Measurements from ENCODE around the gene IL17RD.

IL17RD gene

GRCh38 chr3:57158813-57159738 is 6.1 kb downstream of the IL17RD start:
- DNase-seq (ENCODE audit: low read depth in 1 of 2, low spot score in 1 of 2), result no peak

- DNase-seq (ENCODE audit: low read depth in 1 of 2, low spot score in 1 of 2), result no peak
Observed at GRCh38 chr3:57158325-57158724, 6.8 kb downstream of the IL17RD start.

GRCh38 chr3:57157545-57157944 is 7.6 kb downstream of the IL17RD start:
- no peak for DNase-seq (ENCODE audit: low read depth in 1 of 2, low spot score in 1 of 2)

GRCh38 chr3:57155310-57155643 is 9.9 kb downstream of the IL17RD start:
- no peak for DNase-seq (ENCODE audit: low read depth in 1 of 2, low spot score in 1 of 2)

GRCh38 chr3:57154470-57155309 is 10.5 kb downstream of the IL17RD start:
- DNase-seq (ENCODE audit: low read depth in 1 of 2, low spot score in 1 of 2), result no peak

- no peak for DNase-seq (ENCODE audit: low read depth in 1 of 2, low spot score in 1 of 2)
Observed at GRCh38 chr3:57152151-57153143, 12.7 kb downstream of the IL17RD start.

GRCh38 chr3:57151749-57152148 is 13.4 kb downstream of the IL17RD start:
- no peak for DNase-seq (ENCODE audit: low read depth in 1 of 2, low spot score in 1 of 2)

- DNase-seq (ENCODE audit: low read depth in 1 of 2, low spot score in 1 of 2), result no peak
Observed at GRCh38 chr3:57151021-57151449, 14.1 kb downstream of the IL17RD start.

- no peak for DNase-seq (ENCODE audit: low read depth in 1 of 2, low spot score in 1 of 2)
Observed at GRCh38 chr3:57150113-57150581, 15.0 kb downstream of the IL17RD start.

- DNase-seq (ENCODE audit: low read depth in 1 of 2, low spot score in 1 of 2), result no peak
Observed at GRCh38 chr3:57147071-57147470, 18.1 kb downstream of the IL17RD start.

GRCh38 chr3:57145852-57146251 is 19.3 kb downstream of the IL17RD start:
- no peak for DNase-seq (ENCODE audit: low read depth in 1 of 2, low spot score in 1 of 2)

- no peak for DNase-seq (ENCODE audit: low read depth in 1 of 2, low spot score in 1 of 2)
Observed at GRCh38 chr3:57144952-57145351, 20.2 kb downstream of the IL17RD start.

- no peak for DNase-seq (ENCODE audit: low read depth in 1 of 2, low spot score in 1 of 2)
Observed at GRCh38 chr3:57143886-57144459, 21.2 kb downstream of the IL17RD start.

GRCh38 chr3:57142411-57142723 is 22.8 kb downstream of the IL17RD start:
- DNase-seq (ENCODE audit: low read depth in 1 of 2, low spot score in 1 of 2), result no peak

- no peak for DNase-seq (ENCODE audit: low read depth in 1 of 2, low spot score in 1 of 2)
Observed at GRCh38 chr3:57141719-57142410, 23.3 kb downstream of the IL17RD start.

- no peak for DNase-seq (ENCODE audit: low read depth in 1 of 2, low spot score in 1 of 2)
Observed at GRCh38 chr3:57140894-57141293, 24.3 kb downstream of the IL17RD start.

- no peak for DNase-seq (ENCODE audit: low read depth in 1 of 2, low spot score in 1 of 2)
Observed at GRCh38 chr3:57135964-57136719, 29.0 kb downstream of the IL17RD start.

GRCh38 chr3:57133157-57133556 is 32.0 kb downstream of the IL17RD start:
- DNase-seq (ENCODE audit: low read depth in 1 of 2, low spot score in 1 of 2), result no peak

- no peak for DNase-seq (ENCODE audit: low read depth in 1 of 2, low spot score in 1 of 2)
Observed at GRCh38 chr3:57132674-57133073, 32.5 kb downstream of the IL17RD start.
